ENCODE data around the gene PAQR5. TPM values are rescaled to one million over a fixed set of nuclear protein-coding genes. Genes with fewer than 3 reads are reported as not detected.
A peak's percentile ranks its signal among the peaks of the same experiment; 100 is the strongest.

PAQR5 gene
- polyA plus RNA-seq, 4 donors = 0.45 to 6.4 (median 1.4) TPM

GRCh38 chr15:69315402-69316110, 16.8 kb downstream of the PAQR5 start:
- H3K4me1 ChIP-seq (ENCODE audit: control insufficient read depth in 3 of 3, insufficient read depth in 2 of 3, low read depth in 1 of 3, low read length in 2 of 3) = peaks cover 0 to 18% (median 2%) of the 10 kb centered on the region in 3 donors
- 76 to 85% (median 83%) methylated on average over 9 of the region's 9 CpGs for WGBS, 3 donors
- FAIRE-seq = no peak

GRCh38 chr15:69316291-69316690, 17.6 kb downstream of the PAQR5 start:
- Histone ChIP-seq H3K4me3 (ENCODE audit: low read depth in 1 of 3, low read length in 3 of 3) (no peak overlapping the region), H3K9me3 (ENCODE audit: control insufficient read depth in 2 of 2, insufficient read depth in 1 of 2, low read depth in 1 of 2, low read length in 1 of 2) (no peaks in the 10 kb centered on the region), H3K27me3 (ENCODE audit: control insufficient read depth in 3 of 3, insufficient read depth in 3 of 3, low read length in 3 of 3) (no peaks in the 10 kb centered on the region), H3K4me1 (ENCODE audit: control insufficient read depth in 3 of 3, insufficient read depth in 2 of 3, low read depth in 1 of 3, low read length in 2 of 3) (peaks cover 0 to 18% (median 2%) of the 10 kb centered on the region in 3 donors), H3K36me3 (ENCODE audit: control insufficient read depth in 3 of 3, insufficient read depth in 2 of 3, low read depth in 1 of 3, low read length in 3 of 3) (no peaks in the 10 kb centered on the region), H3K27ac (ENCODE audit: low read depth in 1 of 3, low read length in 2 of 3) (no peak overlapping the region)
- no peak for DNase-seq
- WGBS, 3 donors = 77 to 85% (median 78%) methylated on average over 8 of the region's 8 CpGs
- no peak for FAIRE-seq

More at GRCh38 chr15:69315402-69316110, 16.8 kb downstream of the PAQR5 start:
- Histone ChIP-seq H3K4me3 (ENCODE audit: low read depth in 1 of 3, low read length in 3 of 3) (no peak overlapping the region), H3K27me3 (ENCODE audit: control insufficient read depth in 3 of 3, insufficient read depth in 3 of 3, low read length in 3 of 3) (no peaks in the 10 kb centered on the region), H3K36me3 (ENCODE audit: control insufficient read depth in 3 of 3, insufficient read depth in 2 of 3, low read depth in 1 of 3, low read length in 3 of 3) (no peaks in the 10 kb centered on the region), H3K27ac (ENCODE audit: low read depth in 1 of 3, low read length in 2 of 3) (no peak overlapping the region), H3K9me3 (ENCODE audit: control insufficient read depth in 2 of 2, insufficient read depth in 1 of 2, low read depth in 1 of 2, low read length in 1 of 2) (no peaks in the 10 kb centered on the region)
- DNase-seq = no peak

GRCh38 chr15:69317392-69317841, 18.7 kb downstream of the PAQR5 start:
- Histone ChIP-seq H3K27me3 (ENCODE audit: control insufficient read depth in 3 of 3, insufficient read depth in 3 of 3, low read length in 3 of 3) (no peaks in the 10 kb centered on the region), H3K27ac (ENCODE audit: low read depth in 1 of 3, low read length in 2 of 3) (peak overlapping the region in 1 of 3 donors; percentile 2), H3K36me3 (ENCODE audit: control insufficient read depth in 3 of 3, insufficient read depth in 2 of 3, low read depth in 1 of 3, low read length in 3 of 3) (no peaks in the 10 kb centered on the region), H3K4me1 (ENCODE audit: control insufficient read depth in 3 of 3, insufficient read depth in 2 of 3, low read depth in 1 of 3, low read length in 2 of 3) (peaks cover 0 to 18% (median 2%) of the 10 kb centered on the region in 3 donors), H3K9me3 (ENCODE audit: control insufficient read depth in 2 of 2, insufficient read depth in 1 of 2, low read depth in 1 of 2, low read length in 1 of 2) (no peaks in the 10 kb centered on the region), H3K4me3 (ENCODE audit: low read depth in 1 of 3, low read length in 3 of 3) (no peak overlapping the region)
- no peak for FAIRE-seq
- WGBS, 3 donors = 9 to 49% (median 32%) methylated on average over 5 of the region's 5 CpGs
- DNase-seq = peak; percentile 65 to 86

GRCh38 chr15:69318033-69318432, 19.3 kb downstream of the PAQR5 start:
- Histone ChIP-seq H3K4me1 (ENCODE audit: control insufficient read depth in 3 of 3, insufficient read depth in 2 of 3, low read depth in 1 of 3, low read length in 2 of 3) (peaks cover 0 to 18% (median 2%) of the 10 kb centered on the region in 3 donors), H3K4me3 (ENCODE audit: low read depth in 1 of 3, low read length in 3 of 3) (no peak overlapping the region), H3K27me3 (ENCODE audit: control insufficient read depth in 3 of 3, insufficient read depth in 3 of 3, low read length in 3 of 3) (no peaks in the 10 kb centered on the region), H3K36me3 (ENCODE audit: control insufficient read depth in 3 of 3, insufficient read depth in 2 of 3, low read depth in 1 of 3, low read length in 3 of 3) (no peaks in the 10 kb centered on the region), H3K9me3 (ENCODE audit: control insufficient read depth in 2 of 2, insufficient read depth in 1 of 2, low read depth in 1 of 2, low read length in 1 of 2) (no peaks in the 10 kb centered on the region), H3K27ac (ENCODE audit: low read depth in 1 of 3, low read length in 2 of 3) (no peak overlapping the region)
- DNase-seq (no peak), FAIRE-seq (no peak)
- WGBS, 3 donors = 87 to 92% (median 89%) methylated on average over 7 of the region's 7 CpGs

- 70 to 78% (median 76%) methylated on average over 19 of the region's 19 CpGs for WGBS, 3 donors
- Histone ChIP-seq H3K27ac (ENCODE audit: low read depth in 1 of 3, low read length in 2 of 3) (no peak overlapping the region), H3K36me3 (ENCODE audit: control insufficient read depth in 3 of 3, insufficient read depth in 2 of 3, low read depth in 1 of 3, low read length in 3 of 3) (no peaks in the 10 kb centered on the region), H3K4me3 (ENCODE audit: low read depth in 1 of 3, low read length in 3 of 3) (no peak overlapping the region), H3K27me3 (ENCODE audit: control insufficient read depth in 3 of 3, insufficient read depth in 3 of 3, low read length in 3 of 3) (no peaks in the 10 kb centered on the region), H3K4me1 (ENCODE audit: control insufficient read depth in 3 of 3, insufficient read depth in 2 of 3, low read depth in 1 of 3, low read length in 2 of 3) (peaks cover 0 to 14% (median 0%) of the 10 kb centered on the region in 3 donors), H3K9me3 (ENCODE audit: control insufficient read depth in 2 of 2, insufficient read depth in 1 of 2, low read depth in 1 of 2, low read length in 1 of 2) (no peaks in the 10 kb centered on the region)
- DNase-seq (no peak), FAIRE-seq (no peak)
Measured at GRCh38 chr15:69319384-69320375, 21.0 kb downstream of the PAQR5 start.

- DNase-seq (peak; percentile 24 to 28), FAIRE-seq (no peak)
- Histone ChIP-seq H3K27ac (ENCODE audit: low read depth in 1 of 3, low read length in 2 of 3) (no peak overlapping the region), H3K4me1 (ENCODE audit: control insufficient read depth in 3 of 3, insufficient read depth in 2 of 3, low read depth in 1 of 3, low read length in 2 of 3) (peaks cover 0 to 11% (median 0%) of the 10 kb centered on the region in 3 donors), H3K4me3 (ENCODE audit: low read depth in 1 of 3, low read length in 3 of 3) (no peak overlapping the region), H3K9me3 (ENCODE audit: control insufficient read depth in 2 of 2, insufficient read depth in 1 of 2, low read depth in 1 of 2, low read length in 1 of 2) (no peaks in the 10 kb centered on the region), H3K36me3 (ENCODE audit: control insufficient read depth in 3 of 3, insufficient read depth in 2 of 3, low read depth in 1 of 3, low read length in 3 of 3) (no peaks in the 10 kb centered on the region), H3K27me3 (ENCODE audit: control insufficient read depth in 3 of 3, insufficient read depth in 3 of 3, low read length in 3 of 3) (no peaks in the 10 kb centered on the region)
- 38 to 47% (median 40%) methylated on average over 7 of the region's 7 CpGs for WGBS, 3 donors
Measured at GRCh38 chr15:69320977-69321554, 22.4 kb downstream of the PAQR5 start.

GRCh38 chr15:69323893-69324430, 25.2 kb downstream of the PAQR5 start:
- no peaks in the 10 kb centered on the region for H3K36me3 ChIP-seq (ENCODE audit: control insufficient read depth in 3 of 3, insufficient read depth in 2 of 3, low read depth in 1 of 3, low read length in 3 of 3)
- FAIRE-seq (no peak), DNase-seq (no peak)
- H3K9me3 ChIP-seq (ENCODE audit: control insufficient read depth in 2 of 2, insufficient read depth in 1 of 2, low read depth in 1 of 2, low read length in 1 of 2) = no peaks in the 10 kb centered on the region
- 61 to 64% (median 62%) methylated on average over 5 of the region's 5 CpGs for WGBS, 3 donors
- no peak overlapping the region for H3K27ac ChIP-seq (ENCODE audit: low read depth in 1 of 3, low read length in 2 of 3)
- H3K4me3 ChIP-seq (ENCODE audit: low read depth in 1 of 3, low read length in 3 of 3) = no peak overlapping the region
- no peaks in the 10 kb centered on the region for H3K27me3 ChIP-seq (ENCODE audit: control insufficient read depth in 3 of 3, insufficient read depth in 3 of 3, low read length in 3 of 3)
- peaks cover 3 to 9% (median 3%) of the 10 kb centered on the region in 3 donors for H3K4me1 ChIP-seq (ENCODE audit: control insufficient read depth in 3 of 3, insufficient read depth in 2 of 3, low read depth in 1 of 3, low read length in 2 of 3)

- Histone ChIP-seq H3K36me3 (ENCODE audit: control insufficient read depth in 3 of 3, insufficient read depth in 2 of 3, low read depth in 1 of 3, low read length in 3 of 3) (no peaks in the 10 kb centered on the region), H3K4me1 (ENCODE audit: control insufficient read depth in 3 of 3, insufficient read depth in 2 of 3, low read depth in 1 of 3, low read length in 2 of 3) (peaks cover 3 to 10% (median 3%) of the 10 kb centered on the region in 3 donors), H3K4me3 (ENCODE audit: low read depth in 1 of 3, low read length in 3 of 3) (no peak overlapping the region), H3K9me3 (ENCODE audit: control insufficient read depth in 2 of 2, insufficient read depth in 1 of 2, low read depth in 1 of 2, low read length in 1 of 2) (peaks cover 0 to 3% of the 10 kb centered on the region in 2 donors), H3K27me3 (ENCODE audit: control insufficient read depth in 3 of 3, insufficient read depth in 3 of 3, low read length in 3 of 3) (no peaks in the 10 kb centered on the region), H3K27ac (ENCODE audit: low read depth in 1 of 3, low read length in 2 of 3) (no peak overlapping the region)
- WGBS, 3 donors = 92 to 94% (median 93%) methylated on average over 5 of the region's 5 CpGs
- DNase-seq (no peak), FAIRE-seq (no peak)
Measured at GRCh38 chr15:69324565-69324964, 25.9 kb downstream of the PAQR5 start.
